ENCODE results near the gene OR52K2.

DNA sequence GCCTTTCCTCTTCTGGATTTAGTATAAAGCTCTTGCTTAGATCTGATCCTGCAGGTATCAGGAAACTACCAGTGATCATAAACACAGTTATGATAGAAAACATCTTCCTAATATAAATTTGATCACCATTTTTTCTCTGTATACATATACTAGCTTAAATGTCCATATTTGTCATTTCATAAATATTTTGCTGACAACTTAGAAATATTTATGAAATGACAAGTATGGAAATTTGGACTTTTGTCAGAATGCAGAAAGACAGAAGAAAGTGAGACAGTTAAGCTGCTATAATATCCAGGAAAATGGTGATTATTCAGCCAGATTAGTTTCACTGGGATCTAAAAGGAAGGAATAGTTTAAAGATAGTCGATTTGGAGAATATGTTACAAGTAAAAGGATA lies 32.8 kb upstream of the OR52K2 start:
- TF ChIP-seq, protein P1, sequence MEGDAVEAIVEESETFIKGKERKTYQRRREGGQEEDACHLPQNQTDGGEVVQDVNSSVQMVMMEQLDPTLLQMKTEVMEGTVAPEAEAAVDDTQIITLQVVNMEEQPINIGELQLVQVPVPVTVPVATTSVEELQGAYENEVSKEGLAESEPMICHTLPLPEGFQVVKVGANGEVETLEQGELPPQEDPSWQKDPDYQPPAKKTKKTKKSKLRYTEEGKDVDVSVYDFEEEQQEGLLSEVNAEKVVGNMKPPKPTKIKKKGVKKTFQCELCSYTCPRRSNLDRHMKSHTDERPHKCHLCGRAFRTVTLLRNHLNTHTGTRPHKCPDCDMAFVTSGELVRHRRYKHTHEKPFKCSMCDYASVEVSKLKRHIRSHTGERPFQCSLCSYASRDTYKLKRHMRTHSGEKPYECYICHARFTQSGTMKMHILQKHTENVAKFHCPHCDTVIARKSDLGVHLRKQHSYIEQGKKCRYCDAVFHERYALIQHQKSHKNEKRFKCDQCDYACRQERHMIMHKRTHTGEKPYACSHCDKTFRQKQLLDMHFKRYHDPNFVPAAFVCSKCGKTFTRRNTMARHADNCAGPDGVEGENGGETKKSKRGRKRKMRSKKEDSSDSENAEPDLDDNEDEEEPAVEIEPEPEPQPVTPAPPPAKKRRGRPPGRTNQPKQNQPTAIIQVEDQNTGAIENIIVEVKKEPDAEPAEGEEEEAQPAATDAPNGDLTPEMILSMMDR (IDR thresholded peaks at IDR 0.05; ENCODE audit: low read depth, low read length, poor library complexity, severe bottlenecking): no peak
- TF ChIP-seq EZH2phosphoT487 (IDR thresholded peaks at IDR 0.05; ENCODE audit: borderline replicate concordance, low read length): no peak
